H1 (cell line): Measurements from ENCODE around the gene TARS2. TPM values are rescaled to one million over a fixed set of nuclear protein-coding genes. Genes with fewer than 3 reads are reported as not detected.

Experiments
- CTCF ChIA-PET: fragments of 300-600 bp; sonication (Branson Sonifier 250); formaldehyde crosslinking; loops from one replicate; lab custom pipeline; 2021; ENCODE audit not compliant: partially characterized antibody; lab: Charles Lee
- POLR2A ChIA-PET: fragments of 300-600 bp; sonication (Branson Sonifier 250); formaldehyde crosslinking; loops from one replicate; lab custom pipeline; 2021; ENCODE audit warnings: inconsistent platforms; ENCODE audit not compliant: partially characterized antibody; lab: Charles Lee
- DNase-seq, 2 experiments: peaks; one replicate each; pipeline versions ENCODE4 v3.0.0 to v3.0.0-alpha.2; 2010 to 2022; ENCODE audit warnings: low spot score in 2 of 2, low read depth in 1 of 2, mixed read lengths in 1 of 2
- FAIRE-seq: peaks from 2 replicates; lab custom pipeline; 2011; peaks lifted over from hg19 to GRCh38; lab: Jason Lieb, UNC
- H2AFZ ChIP-seq: 2 replicates; pipeline ENCODE4 v1.8.1; 2012; ENCODE audit warnings: low read length, inconsistent platforms
- H2AK5ac ChIP-seq: 2 replicates; pipeline ENCODE4 v1.6.1; 2013; ENCODE audit warnings: low read depth, low read length
- H2BK120ac ChIP-seq: replicated peaks from 2 replicates; pipeline ENCODE3; 2013; ENCODE audit warnings: low read depth, low read length, inconsistent platforms
- H2BK12ac ChIP-seq: 2 replicates; pipeline ENCODE4 v1.6.1; 2013; ENCODE audit warnings: low read depth, low read length
- H2BK15ac ChIP-seq: 2 replicates; pipeline ENCODE4 v1.6.1; 2013; ENCODE audit warnings: low read length
- H2BK20ac ChIP-seq: 2 replicates; pipeline ENCODE4 v1.6.1; 2013; ENCODE audit warnings: low read length
- H2BK5ac ChIP-seq: 2 replicates; pipeline ENCODE4 v1.6.1; 2013; ENCODE audit warnings: low read depth, low read length
- H3K14ac ChIP-seq: 2 replicates; pipeline ENCODE4 v1.6.1; 2013; ENCODE audit warnings: inconsistent platforms; ENCODE audit not compliant: insufficient read length
- H3K18ac ChIP-seq: 2 replicates; pipeline ENCODE4 v1.6.1; 2013; ENCODE audit warnings: low read length; ENCODE audit errors: extremely low read depth
- H3K23ac ChIP-seq: 2 replicates; pipeline ENCODE4 v1.6.1; 2013; ENCODE audit warnings: inconsistent platforms; ENCODE audit not compliant: insufficient read length
- H3K23me2 ChIP-seq: 2 replicates; pipeline ENCODE4 v1.6.1; 2013; ENCODE audit warnings: low read depth, low read length
- H3K27ac ChIP-seq: 2 replicates; pipeline ENCODE4 v1.6.1; 2011; ENCODE audit warnings: low read depth, low read length, inconsistent platforms
- H3K27me3 ChIP-seq, 4 experiments: replicated peaks in 1 of 4; 1 replicate in 1 of 4; 2 replicates in 3 of 4; pipeline versions ENCODE4 v1.6.1 to v1.8.1; 2011 to 2013; ENCODE audit warnings: low read length in 3 of 4, mild to moderate bottlenecking in 3 of 4, inconsistent platforms in 2 of 4, mixed read lengths in 2 of 4, moderate library complexity in 1 of 4; ENCODE audit not compliant: control insufficient read depth in 3 of 4, insufficient read depth in 3 of 4; ENCODE audit errors: extremely low read depth in 1 of 4
- H3K36me3 ChIP-seq, 4 experiments: 2 replicates each; pipeline versions ENCODE4 v1.6.1 to v1.8.1; 2011 to 2013; ENCODE audit warnings: mild to moderate bottlenecking in 4 of 4, low read length in 3 of 4, moderate library complexity in 2 of 4, control low read depth in 1 of 4, inconsistent platforms in 1 of 4; ENCODE audit not compliant: insufficient read depth in 4 of 4, control insufficient read depth in 2 of 4
- H3K4ac ChIP-seq: replicated peaks from 2 replicates; pipeline ENCODE3; 2013; ENCODE audit warnings: low read length, low read depth, mixed read lengths, inconsistent platforms; ENCODE audit not compliant: insufficient read length
- H3K4me1 ChIP-seq, 4 experiments: replicated peaks in 1 of 4; 1 replicate in 1 of 4; 2 replicates in 3 of 4; pipeline versions ENCODE4 v1.6.1 to v1.8.1; 2011 to 2013; ENCODE audit warnings: low read length in 3 of 4, inconsistent platforms in 2 of 4, mixed read lengths in 1 of 4; ENCODE audit not compliant: insufficient read depth in 4 of 4, control insufficient read depth in 3 of 4
- H3K4me2 ChIP-seq, 2 experiments: 2 replicates each; pipeline versions ENCODE4 v1.6.1 to v1.8.1; 2011 to 2013; ENCODE audit warnings: low read depth in 2 of 2, low read length in 2 of 2, control low read depth in 1 of 2, inconsistent platforms in 1 of 2, mild to moderate bottlenecking in 1 of 2; ENCODE audit not compliant: insufficient read depth in 1 of 2
- H3K4me3 ChIP-seq, 4 experiments: fragments of 200-600, 300-600 bp in 1 of 4; sonication (generic), shearing (Covaris generic), sonication (Bioruptor Twin) in 1 of 4; 2 replicates each; pipeline versions ENCODE4 v1.5.1 to v1.8.1; 2011 to 2016; ENCODE audit warnings: low read length in 4 of 4, low read depth in 3 of 4, control low read depth in 2 of 4, inconsistent platforms in 2 of 4, mild to moderate bottlenecking in 2 of 4, mixed read lengths in 1 of 4, moderate library complexity in 1 of 4; ENCODE audit not compliant: insufficient read depth in 2 of 4; ENCODE audit errors: extremely low read depth in 1 of 4
- H3K56ac ChIP-seq: replicated peaks from 2 replicates; pipeline ENCODE3; 2013; ENCODE audit warnings: low read depth, mild to moderate bottlenecking, mixed read lengths, low read length, inconsistent platforms; ENCODE audit not compliant: insufficient read length
- H3K79me1 ChIP-seq: 2 replicates; pipeline ENCODE4 v1.6.1; 2013; ENCODE audit warnings: low read depth, low read length, control low read depth
- H3K79me2 ChIP-seq, 2 experiments: 2 replicates each; pipeline versions ENCODE4 v1.6.1 to v1.8.1; 2012 to 2013; ENCODE audit warnings: low read length in 2 of 2, mild to moderate bottlenecking in 2 of 2, inconsistent platforms in 1 of 2; ENCODE audit not compliant: insufficient read depth in 2 of 2, control insufficient read depth in 1 of 2
- H3K9ac ChIP-seq, 4 experiments: replicated peaks in 1 of 4; 1 replicate in 1 of 4; 2 replicates in 3 of 4; pipeline versions ENCODE4 v1.6.1 to v1.8.1; 2011 to 2013; ENCODE audit warnings: low read depth in 3 of 4, low read length in 3 of 4, control low read depth in 2 of 4, mild to moderate bottlenecking in 2 of 4, moderate library complexity in 2 of 4, inconsistent platforms in 1 of 4; ENCODE audit errors: extremely low read depth in 1 of 4
- H3K9me3 ChIP-seq, 2 experiments: 2 replicates each; pipeline versions ENCODE4 v1.6.1 to v1.8.1; 2012 to 2013; ENCODE audit warnings: mild to moderate bottlenecking in 2 of 2, moderate library complexity in 2 of 2, control low read depth in 1 of 2, inconsistent platforms in 1 of 2, low read depth in 1 of 2, low read length in 1 of 2, mixed read lengths in 1 of 2; ENCODE audit not compliant: insufficient read depth in 2 of 2
- H4K20me1 ChIP-seq, 2 experiments: replicated peaks in 1 of 2; 2 replicates each; pipeline versions ENCODE3 to v1.8.1; 2011 to 2013; ENCODE audit warnings: inconsistent platforms in 2 of 2, low read length in 2 of 2, mild to moderate bottlenecking in 1 of 2; ENCODE audit not compliant: insufficient read depth in 2 of 2, control insufficient read depth in 1 of 2
- H4K5ac ChIP-seq: 2 replicates; pipeline ENCODE4 v1.6.1; 2013; ENCODE audit warnings: low read length, low read depth, mixed read lengths, inconsistent platforms; ENCODE audit not compliant: insufficient read length
- H4K8ac ChIP-seq: 2 replicates; pipeline ENCODE4 v1.8.0; 2013; ENCODE audit warnings: mild to moderate bottlenecking, moderate library complexity, low read length, inconsistent platforms; ENCODE audit not compliant: insufficient read depth; ENCODE audit errors: extremely low read depth
- H4K91ac ChIP-seq: replicated peaks from 2 replicates; pipeline ENCODE3; 2013; ENCODE audit warnings: low read length, mixed read lengths, inconsistent platforms; ENCODE audit not compliant: insufficient read length
- BACH1 ChIP-seq: IDR thresholded peaks from 2 replicates; pipeline ENCODE4 v1.6.1; 2012; ENCODE audit warnings: low read length, improper control_type of control experiment
- WGBS, 2 experiments: shearing (Covaris generic) in 1 of 2; methylation state at CpG; one replicate each; pipeline versions ENCODE4 v1.1.6 to v1.1.7; 2013 to 2015; ENCODE audit warnings: low lambda C conversion rate in 2 of 2, mixed read lengths in 2 of 2, inconsistent platforms in 1 of 2, low coverage in 1 of 2, missing lambda C conversion rate in 1 of 2; ENCODE audit not compliant: insufficient replicate concordance in 2 of 2, insufficient coverage in 1 of 2, insufficient read length in 1 of 2; ENCODE audit errors: extremely low coverage in 1 of 2, missing lambda C conversion rate in 1 of 2; 5-methylcytosine and 5-hydroxymethylcytosine counted together
- polyA plus RNA-seq, 7 experiments: library from polyadenylated mRNA; depleted of rRNA in 3 of 7; stranded (reverse) in 5 of 7; unstranded in 2 of 7; fragments of >200 nt in 5 of 7; fragments of 200-250 nt in 2 of 7; gene quantifications; 1 replicate in 5 of 7; 2 replicates in 1 of 7; 4 replicates in 1 of 7; pipeline versions ENCODE4 v1.2.1 to v1.2.3, GENCODE V29; 2011 to 2013; ENCODE audit warnings: missing spikeins in 2 of 7, mixed read lengths in 2 of 7
- total RNA-seq: library from RNA; stranded (reverse); fragmentation: NEBNext Ultra II Directional; extraction: Animal tissue kit (Norgen Biotek cat#: 25700); gene quantifications from 2 replicates; pipeline ENCODE4 v1.2.1, GENCODE V29; 2021

The TARS2 gene
- total and polyA plus RNA-seq, 2 of the 8 experiments (the other 6 are each of a cell fraction or from before 2014, with no cell fraction given) = 38.9 to 39.1 TPM

- H4K5ac ChIP-seq = no peak overlapping the region
- peaks cover 0 to 19% (median 10%) of the 10 kb centered on the region in 4 experiments; a peak in 5 of 7 replicates for H3K27me3 ChIP-seq
- H3K14ac ChIP-seq = no peak overlapping the region
- no peak overlapping the region for H3K4ac ChIP-seq
- no peak overlapping the region for H2BK5ac ChIP-seq
- H3K79me2 ChIP-seq = no peaks in the 10 kb centered on the region
- H4K8ac ChIP-seq = no peak overlapping the region
- no peak overlapping the region for H3K9ac ChIP-seq
- peaks cover 2 to 19% (median 11%) of the 10 kb centered on the region in 4 experiments for H3K4me1 ChIP-seq
- no peak overlapping the region for H3K23ac ChIP-seq
- H2BK12ac ChIP-seq = no peak overlapping the region
- no peaks in the 10 kb centered on the region for H3K9me3 ChIP-seq
- peaks cover 5% of the 10 kb centered on the region; the same call in 1 of the 2 replicates for H3K23me2 ChIP-seq
- H2AK5ac ChIP-seq = no peak overlapping the region
- DNase-seq = no peak
- no peak for FAIRE-seq
- ChIA-PET CTCF (interaction anchor here (0.7 to 6.3 kb wide), 5 partner anchors 10 to 296 kb away, joined by 3 to 65 read pairs (median 3); no protein-coding TSS in a partner anchor), POLR2A (interaction anchor here (0.8 to 43.7 kb wide), 8 partner anchors 11 to 314 kb away, joined by 3 to 1380 read pairs (median 24); partner anchors contain the start of genes ANP32E, ENSA, FALEC and MCL1)
- H3K4me3 ChIP-seq = no peak overlapping the region
- no peak for TF ChIP-seq BACH1
- no peak overlapping the region for H2BK120ac ChIP-seq
- H2AFZ ChIP-seq = no peak overlapping the region
- no peak overlapping the region for H4K91ac ChIP-seq
- H3K79me1 ChIP-seq = 0 out of 2 replicates have a peak, but pooled peaks cover 1% of the 10 kb centered on the region
- H4K20me1 ChIP-seq = peaks cover under 1 to 1% of the 10 kb centered on the region in 2 experiments
- no peak overlapping the region for H2BK15ac ChIP-seq
- no peak overlapping the region; the same call in 1 of the 2 replicates for H3K18ac ChIP-seq
- H3K4me2 ChIP-seq = peak overlapping the region in 1 of 2 experiments; percentile 96; a peak in 2 of 4 replicates
- H2BK20ac ChIP-seq = no peak overlapping the region
- H3K56ac ChIP-seq = no peak overlapping the region
- 82% methylated on average over 17 of the region's 22 CpGs; no CpG with 5 or more reads in 1 of the 2 experiments for WGBS, 2 experiments
- H3K36me3 ChIP-seq = peaks cover 0 to 1% (median under 1%) of the 10 kb centered on the region in 4 experiments; a peak in 2 of 8 replicates
- H3K27ac ChIP-seq = no peak overlapping the region
These were observed 63.2 kb downstream of the TARS2 start for GRCh38 chr1:150550222-150551050.
